GM19035 (cell line): ENCODE results near the gene SERPINE1.
"Not testable (repeated sequence)": the region's sequence is repeated elsewhere in the genome, so short reads cannot be mapped to it uniquely, and the experiment has no call there.

Source experiments
- ATAC-seq: cut with Tn5 transposase; IDR thresholded peaks from one replicate; pipeline ENCODE4 v1.9.1; 2021; ENCODE audit not compliant: unreplicated experiment

Gene SERPINE1

GRCh38 chr7:101100858-101101847 lies 25.8 kb upstream of the SERPINE1 start:
- no peak for ATAC-seq

- ATAC-seq: no peak
Observed at GRCh38 chr7:101102026-101102425, 24.9 kb upstream of the SERPINE1 start.

- ATAC-seq: not testable (repeated sequence)
Observed at GRCh38 chr7:101103701-101104100, 23.2 kb upstream of the SERPINE1 start.

- no peak for ATAC-seq
Observed at GRCh38 chr7:101104193-101104713, 22.7 kb upstream of the SERPINE1 start.

- no peak for ATAC-seq
Observed at GRCh38 chr7:101104799-101105198, 22.1 kb upstream of the SERPINE1 start.

GRCh38 chr7:101105248-101105647 lies 21.7 kb upstream of the SERPINE1 start:
- ATAC-seq: not testable (repeated sequence)

GRCh38 chr7:101106386-101106785 lies 20.5 kb upstream of the SERPINE1 start:
- no peak for ATAC-seq

GRCh38 chr7:101108330-101108857 lies 18.5 kb upstream of the SERPINE1 start:
- no peak for ATAC-seq

- ATAC-seq: no peak
Observed at GRCh38 chr7:101108961-101109360, 17.9 kb upstream of the SERPINE1 start.

GRCh38 chr7:101109368-101109767 lies 17.5 kb upstream of the SERPINE1 start:
- ATAC-seq: no peak

GRCh38 chr7:101111261-101111660 lies 15.6 kb upstream of the SERPINE1 start:
- ATAC-seq: no peak

GRCh38 chr7:101112233-101112632 lies 14.7 kb upstream of the SERPINE1 start:
- no peak for ATAC-seq

- ATAC-seq: not testable (repeated sequence)
Observed at GRCh38 chr7:101113140-101113539, 13.8 kb upstream of the SERPINE1 start.

GRCh38 chr7:101113836-101114235 lies 13.1 kb upstream of the SERPINE1 start:
- no peak for ATAC-seq

- no peak for ATAC-seq
Observed at GRCh38 chr7:101114492-101114891, 12.4 kb upstream of the SERPINE1 start.

GRCh38 chr7:101115215-101115614 lies 11.7 kb upstream of the SERPINE1 start:
- no peak for ATAC-seq

- no peak for ATAC-seq
Observed at GRCh38 chr7:101116898-101117297, 10.0 kb upstream of the SERPINE1 start.

GRCh38 chr7:101118856-101119255 lies 8.0 kb upstream of the SERPINE1 start:
- no peak for ATAC-seq

GRCh38 chr7:101119876-101120275 lies 7.0 kb upstream of the SERPINE1 start:
- ATAC-seq: no peak

- ATAC-seq: no peak
Observed at GRCh38 chr7:101120315-101120714, 6.6 kb upstream of the SERPINE1 start.

GRCh38 chr7:101121631-101121990 lies 5.3 kb upstream of the SERPINE1 start:
- not testable (repeated sequence) for ATAC-seq
